Karpas-422 (cell line): ENCODE measurements around the gene LPP. TPM values are rescaled to one million over a fixed set of nuclear protein-coding genes. Genes with fewer than 3 reads are reported as not detected.

Experiments used
- DNase-seq: peaks from one replicate; pipeline ENCODE4 v3.0.0-alpha.2; 2015
- H2AFZ ChIP-seq: fragments of 200-600 bp; sonication (generic); 2 replicates; pipeline ENCODE4 v1.6.1; 2014; ENCODE audit warnings: antibody characterized with exemption, low read length, mixed read lengths
- H3K27ac ChIP-seq: fragments of 200-600 bp; sonication (generic); 2 replicates; pipeline ENCODE4 v1.5.1; 2014; ENCODE audit warnings: mild to moderate bottlenecking, low read length, moderate library complexity
- H3K27me3 ChIP-seq: fragments of 200-600 bp; sonication (generic); 2 replicates; pipeline ENCODE4 v1.6.1; 2014; ENCODE audit warnings: low read length, mixed read lengths
- H3K36me3 ChIP-seq: fragments of 200-600 bp; sonication (generic); 2 replicates; pipeline ENCODE4 v1.6.1; 2014; ENCODE audit warnings: low read length, mixed read lengths; ENCODE audit not compliant: insufficient read depth
- H3K4me1 ChIP-seq: fragments of 200-600 bp; sonication (generic); 2 replicates; pipeline ENCODE4 v1.6.1; 2014; ENCODE audit warnings: mild to moderate bottlenecking, low read length, mixed read lengths
- H3K4me2 ChIP-seq: fragments of 200-600 bp; sonication (generic); 2 replicates; pipeline ENCODE4 v1.6.1; 2014; ENCODE audit warnings: low read length, low read depth, mild to moderate bottlenecking; ENCODE audit not compliant: poor library complexity, severe bottlenecking
- H3K4me3 ChIP-seq: fragments of 200-600 bp; sonication (generic); 2 replicates; pipeline ENCODE4 v1.5.1; 2014; ENCODE audit warnings: mild to moderate bottlenecking, antibody characterized with exemption, low read length, mixed read lengths
- H3K79me2 ChIP-seq: fragments of 200-600 bp; sonication (generic); 2 replicates; pipeline ENCODE4 v1.6.1; 2014; ENCODE audit warnings: mild to moderate bottlenecking, low read length, mixed read lengths
- H3K9ac ChIP-seq: fragments of 200-600 bp; sonication (generic); 2 replicates; pipeline ENCODE4 v1.6.0; 2014; ENCODE audit warnings: low read length
- H3K9me2 ChIP-seq: fragments of 200-600 bp; sonication (generic), shearing (Covaris generic); replicated peaks from 2 replicates; pipeline ENCODE4 v1.6.0; 2014; ENCODE audit warnings: mild to moderate bottlenecking, low read length, moderate library complexity; ENCODE audit not compliant: insufficient read depth
- H3K9me3 ChIP-seq: fragments of 300-700, 200-600 bp; sonication (generic); 2 replicates; pipeline ENCODE4 v1.6.1; 2014; ENCODE audit warnings: low read length, mixed read lengths
- H4K20me1 ChIP-seq: fragments of 200-600 bp; sonication (generic); 2 replicates; pipeline ENCODE4 v1.6.1; 2014; ENCODE audit warnings: mild to moderate bottlenecking, antibody characterized with exemption, low read length, low read depth; ENCODE audit not compliant: insufficient read depth
- total RNA-seq: library from RNA; depleted of rRNA; stranded (reverse); fragments of >200 nt; shearing (Covaris generic); gene quantifications from 2 replicates; pipeline ENCODE4 v1.2.3, GENCODE V29; 2014; ENCODE audit warnings: low replicate concordance

LPP gene
- total RNA-seq, 1 experiment from 2014 or later = 88.5 TPM

DNA sequence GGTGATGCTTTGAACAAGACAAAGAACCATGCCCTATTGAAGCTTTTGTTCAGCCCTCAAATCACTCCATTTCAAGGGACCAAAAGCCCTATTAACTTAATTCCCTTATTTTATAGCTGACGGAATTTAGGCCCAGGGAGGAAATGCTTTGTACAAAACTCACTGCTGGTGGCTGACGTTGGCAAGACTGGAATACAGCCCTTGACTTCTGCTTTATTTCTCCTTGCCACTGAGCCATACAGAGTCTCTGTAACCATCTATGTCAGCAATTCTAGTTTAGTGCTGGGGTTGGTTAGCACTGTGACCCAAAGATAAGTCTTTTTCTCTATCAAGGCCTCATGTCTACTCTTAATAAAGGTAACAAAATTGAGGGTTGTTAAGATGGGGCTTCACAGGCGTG lies 701.7 kb downstream of the LPP start:
- H3K4me3 ChIP-seq = no peak overlapping the region
- no peak for DNase-seq

DNA sequence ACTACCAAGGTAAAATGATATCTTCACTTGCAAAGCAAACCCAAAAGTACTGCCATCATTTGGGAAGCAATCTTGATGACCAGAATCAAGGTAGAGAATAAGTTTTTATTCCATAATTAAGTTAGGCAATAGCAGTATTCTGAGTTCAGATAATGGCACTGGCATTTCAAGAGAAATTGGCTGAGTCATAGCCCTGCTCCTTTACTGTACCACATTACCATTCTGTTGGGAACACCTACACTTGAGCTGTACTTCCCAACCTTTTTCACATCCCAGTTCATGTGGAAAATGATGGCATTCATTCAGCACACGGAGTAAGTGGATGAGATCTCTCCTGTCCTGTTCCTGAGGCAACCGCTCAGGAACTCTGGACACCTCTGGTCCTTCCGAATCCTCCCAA lies 706.2 kb downstream of the LPP start:
- H2AFZ ChIP-seq = no peak overlapping the region
- H4K20me1 ChIP-seq = no peaks in the 10 kb centered on the region
- H3K36me3 ChIP-seq = no peaks in the 10 kb centered on the region
- DNase-seq = no peak
- H3K9ac ChIP-seq = no peak overlapping the region
- H3K4me3 ChIP-seq = no peak overlapping the region
- no peaks in the 10 kb centered on the region for H3K27me3 ChIP-seq
- H3K9me3 ChIP-seq = no peaks in the 10 kb centered on the region
- H3K4me1 ChIP-seq = no peaks in the 10 kb centered on the region
- no peak overlapping the region for H3K27ac ChIP-seq
- no peak overlapping the region for H3K4me2 ChIP-seq
- no peaks in the 10 kb centered on the region for H3K79me2 ChIP-seq
- no peaks in the 10 kb centered on the region for H3K9me2 ChIP-seq

More for the DNA sequence above, 701.7 kb downstream of the LPP start:
- H3K4me1 ChIP-seq = no peaks in the 10 kb centered on the region
- no peak overlapping the region for H2AFZ ChIP-seq
- H3K79me2 ChIP-seq = no peaks in the 10 kb centered on the region
- H3K36me3 ChIP-seq = no peaks in the 10 kb centered on the region
- H3K9ac ChIP-seq = no peak overlapping the region
- no peaks in the 10 kb centered on the region for H3K9me2 ChIP-seq
- H3K9me3 ChIP-seq = no peaks in the 10 kb centered on the region
- no peak overlapping the region for H3K4me2 ChIP-seq
- no peaks in the 10 kb centered on the region for H4K20me1 ChIP-seq
- H3K27ac ChIP-seq = no peak overlapping the region
- H3K27me3 ChIP-seq = no peaks in the 10 kb centered on the region

DNA sequence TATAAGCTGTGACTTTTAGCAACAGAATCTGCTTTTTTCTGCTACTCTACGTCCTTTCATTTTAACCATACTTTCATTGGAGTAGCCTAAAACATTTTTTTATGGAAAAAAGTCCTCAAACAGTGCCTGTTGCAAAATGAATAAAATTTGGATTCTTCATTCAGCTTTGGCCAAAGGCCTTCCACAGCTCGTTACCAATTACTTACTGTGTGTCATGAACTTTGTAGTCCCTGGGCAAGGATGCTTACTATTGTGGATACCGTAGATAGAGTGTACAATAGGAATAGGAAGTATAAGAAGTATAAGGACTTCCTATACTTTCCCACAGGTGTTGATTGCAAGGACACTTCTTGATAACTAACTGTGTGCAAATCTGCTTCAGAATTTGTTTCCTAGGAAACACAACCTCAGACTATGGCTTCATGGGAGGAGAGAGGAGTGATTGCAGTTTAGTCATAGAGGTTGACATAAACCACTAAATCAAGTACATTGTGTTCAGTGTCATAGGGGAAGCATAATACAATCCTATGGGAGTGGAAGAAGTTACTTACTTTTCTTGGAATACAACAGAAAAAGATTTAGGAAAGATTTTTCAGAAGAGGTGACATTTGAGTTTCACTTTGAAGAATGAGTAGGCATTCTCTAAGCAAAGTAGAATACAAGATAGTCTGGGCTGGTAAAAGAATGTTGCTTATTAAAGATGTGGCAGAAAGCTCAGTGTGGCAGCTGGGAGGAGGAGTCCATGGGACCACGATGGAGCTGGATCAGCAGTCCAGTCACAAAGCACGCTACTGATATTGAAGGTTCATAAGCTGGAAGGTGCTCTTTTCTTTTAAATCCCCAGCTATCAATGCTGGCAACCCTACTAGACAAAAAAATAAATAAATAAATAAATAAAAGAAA lies 708.1 kb downstream of the LPP start:
- H3K9me2 ChIP-seq = no peaks in the 10 kb centered on the region
- H3K4me2 ChIP-seq = no peak overlapping the region
- no peak overlapping the region for H2AFZ ChIP-seq
- H3K27ac ChIP-seq = no peak overlapping the region
- H3K9ac ChIP-seq = no peak overlapping the region
- no peaks in the 10 kb centered on the region for H3K9me3 ChIP-seq
- H4K20me1 ChIP-seq = no peaks in the 10 kb centered on the region
- no peaks in the 10 kb centered on the region for H3K79me2 ChIP-seq
- no peaks in the 10 kb centered on the region for H3K27me3 ChIP-seq
- H3K36me3 ChIP-seq = no peaks in the 10 kb centered on the region
- no peak overlapping the region for H3K4me3 ChIP-seq
- H3K4me1 ChIP-seq = no peaks in the 10 kb centered on the region
- DNase-seq = no peak

DNA sequence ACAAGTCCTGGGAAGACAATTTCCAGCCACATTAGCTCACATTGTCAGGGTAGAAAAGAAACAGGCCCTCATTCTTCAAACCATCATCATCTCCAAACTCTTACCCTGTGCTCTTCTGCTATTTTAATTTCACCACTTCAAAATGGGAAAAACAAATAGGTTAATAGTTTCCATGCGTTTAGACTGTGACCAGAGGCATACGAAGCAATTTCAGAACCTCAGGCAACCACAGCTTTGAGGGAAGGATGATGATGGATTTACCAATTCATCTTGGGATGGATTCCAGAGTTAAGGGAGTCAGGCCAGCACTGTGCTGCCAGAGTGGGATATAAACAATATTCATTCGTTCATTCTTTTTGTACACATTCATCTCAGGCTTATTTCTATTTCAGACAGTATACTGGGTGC lies 710.0 kb downstream of the LPP start:
- H4K20me1 ChIP-seq = no peaks in the 10 kb centered on the region
- H3K27me3 ChIP-seq = no peaks in the 10 kb centered on the region
- H3K9ac ChIP-seq = no peak overlapping the region
- no peak for DNase-seq
- no peak overlapping the region for H2AFZ ChIP-seq
- no peaks in the 10 kb centered on the region for H3K4me1 ChIP-seq
- no peaks in the 10 kb centered on the region for H3K36me3 ChIP-seq
- H3K4me2 ChIP-seq = no peak overlapping the region
- H3K79me2 ChIP-seq = no peaks in the 10 kb centered on the region
- H3K9me3 ChIP-seq = no peaks in the 10 kb centered on the region
- no peak overlapping the region for H3K4me3 ChIP-seq
- H3K9me2 ChIP-seq = no peaks in the 10 kb centered on the region
- no peak overlapping the region for H3K27ac ChIP-seq

DNA sequence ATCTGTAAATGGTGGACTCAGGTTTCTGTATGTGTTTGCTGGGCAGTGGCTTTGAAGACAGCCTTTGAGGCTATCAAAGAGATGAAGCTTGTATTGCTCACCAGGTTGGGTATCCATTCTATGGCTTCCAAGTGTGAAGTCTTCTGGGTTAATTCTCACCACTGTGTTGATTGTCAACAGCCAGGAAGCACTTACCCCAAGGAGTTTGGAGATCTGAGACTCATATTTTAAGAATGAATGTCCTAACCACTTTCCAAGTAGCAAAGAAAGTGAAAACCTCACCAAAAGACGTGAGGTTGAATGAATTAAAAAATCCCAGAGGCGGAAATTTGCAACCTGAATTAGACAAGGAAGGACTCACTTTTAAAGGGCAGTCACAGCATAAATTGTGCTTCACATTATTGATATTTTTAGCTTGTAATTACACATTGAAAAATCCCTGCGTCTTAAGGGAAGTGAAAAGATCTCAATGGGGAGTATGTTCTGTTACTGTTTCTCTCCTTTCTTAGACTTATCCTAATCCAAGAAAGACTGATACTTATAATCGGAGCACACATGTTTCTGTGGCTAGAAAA lies 713.8 kb downstream of the LPP start:
- Histone ChIP-seq H3K36me3 (no peaks in the 10 kb centered on the region), H3K9me3 (no peaks in the 10 kb centered on the region), H3K9me2 (no peaks in the 10 kb centered on the region), H3K27me3 (no peaks in the 10 kb centered on the region), H3K4me3 (no peak overlapping the region), H3K4me1 (no peaks in the 10 kb centered on the region), H2AFZ (no peak overlapping the region), H3K4me2 (no peak overlapping the region), H3K27ac (no peak overlapping the region), H3K9ac (no peak overlapping the region), H4K20me1 (no peaks in the 10 kb centered on the region), H3K79me2 (no peaks in the 10 kb centered on the region)
- no peak for DNase-seq

DNA sequence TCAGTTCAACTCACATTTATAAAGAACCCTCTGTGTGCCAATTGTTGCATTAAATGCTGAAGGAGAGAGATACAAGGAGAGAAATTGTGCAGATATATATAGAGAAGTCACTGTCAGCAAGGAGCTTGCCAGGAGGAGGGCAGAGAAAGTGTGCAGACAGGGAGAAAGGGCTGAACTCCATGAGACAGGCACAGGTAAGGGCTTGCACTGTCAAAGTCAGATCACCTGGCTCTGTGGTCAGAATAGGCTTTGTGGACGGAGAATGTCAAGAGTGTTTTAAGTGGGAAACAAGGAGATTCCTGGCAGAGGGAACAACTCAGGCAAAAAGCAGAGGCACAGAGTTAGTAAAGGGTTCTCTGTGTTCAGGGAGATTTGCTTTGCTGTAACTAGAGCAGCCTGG lies 714.8 kb downstream of the LPP start:
- H3K9me3 ChIP-seq = no peaks in the 10 kb centered on the region
- no peaks in the 10 kb centered on the region for H3K4me1 ChIP-seq

DNA sequence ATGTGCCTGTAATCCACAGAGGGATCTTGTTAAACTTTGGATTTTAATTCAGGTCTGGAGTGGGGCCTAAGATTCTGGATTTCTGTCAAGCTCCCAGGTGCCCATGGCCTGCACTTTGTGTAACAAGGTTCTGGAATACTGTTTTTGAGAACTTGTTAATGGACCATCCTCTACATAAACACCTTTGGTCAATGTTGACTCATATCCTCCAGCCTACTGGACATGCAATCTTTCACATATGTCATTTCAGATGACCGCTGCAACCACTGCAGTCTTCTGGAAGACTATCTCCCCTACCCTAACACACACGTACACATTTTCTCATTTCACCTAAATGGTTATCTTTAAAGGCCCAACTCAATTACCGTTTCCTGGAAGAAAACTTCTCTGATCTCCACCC lies 715.7 kb downstream of the LPP start:
- Histone ChIP-seq H3K9ac (no peak overlapping the region), H2AFZ (no peak overlapping the region), H3K4me3 (no peak overlapping the region), H3K9me3 (no peaks in the 10 kb centered on the region), H3K4me2 (no peak overlapping the region), H3K36me3 (no peaks in the 10 kb centered on the region), H3K27me3 (no peaks in the 10 kb centered on the region), H3K9me2 (no peaks in the 10 kb centered on the region), H3K79me2 (no peaks in the 10 kb centered on the region), H4K20me1 (no peaks in the 10 kb centered on the region), H3K27ac (no peak overlapping the region), H3K4me1 (no peaks in the 10 kb centered on the region)
- no peak for DNase-seq

More for the DNA sequence above, 714.8 kb downstream of the LPP start:
- Histone ChIP-seq H3K9ac (no peak overlapping the region), H3K27me3 (no peaks in the 10 kb centered on the region), H2AFZ (no peak overlapping the region), H3K4me3 (no peak overlapping the region), H3K4me2 (no peak overlapping the region), H3K27ac (no peak overlapping the region), H3K79me2 (no peaks in the 10 kb centered on the region), H3K36me3 (no peaks in the 10 kb centered on the region), H3K9me2 (no peaks in the 10 kb centered on the region), H4K20me1 (no peaks in the 10 kb centered on the region)
- DNase-seq = no peak

DNA sequence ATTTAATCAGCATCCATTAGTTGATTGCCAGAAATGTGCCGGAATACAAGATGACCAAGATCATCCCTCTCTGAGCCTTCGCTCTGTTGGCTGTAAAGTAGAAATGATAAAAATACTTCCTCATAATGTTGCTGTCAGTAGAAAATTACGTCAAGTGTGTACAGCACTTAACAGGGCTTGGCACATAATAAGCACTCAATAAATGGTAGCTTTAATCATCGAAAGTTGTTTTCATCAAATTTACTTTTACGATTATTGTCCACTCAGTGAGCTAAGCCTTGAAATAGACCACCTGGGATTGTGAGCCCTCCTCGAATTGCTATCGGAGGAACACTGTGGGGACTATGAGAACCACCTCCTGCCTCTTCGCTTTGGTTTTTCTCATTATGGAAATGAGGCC lies 716.5 kb downstream of the LPP start:
- H3K4me3 ChIP-seq = no peak overlapping the region
- no peaks in the 10 kb centered on the region for H3K27me3 ChIP-seq
- no peaks in the 10 kb centered on the region for H3K9me3 ChIP-seq
- no peaks in the 10 kb centered on the region for H4K20me1 ChIP-seq
- DNase-seq = no peak
- no peaks in the 10 kb centered on the region for H3K36me3 ChIP-seq
- no peak overlapping the region for H2AFZ ChIP-seq
- H3K9ac ChIP-seq = no peak overlapping the region
- H3K27ac ChIP-seq = no peak overlapping the region
- H3K9me2 ChIP-seq = no peaks in the 10 kb centered on the region
- H3K79me2 ChIP-seq = no peaks in the 10 kb centered on the region
- no peak overlapping the region for H3K4me2 ChIP-seq
- H3K4me1 ChIP-seq = no peaks in the 10 kb centered on the region
